Neural progenitor cell (in vitro differentiated cells): ENCODE data around the gene EZH2.

Experiments
- CTCF ChIP-seq: fragments of 200-600 bp; sonication (generic); IDR thresholded peaks from 2 replicates; pipeline ENCODE4 v1.5.1; 2017; ENCODE audit warnings: antibody characterized with exemption, mild to moderate bottlenecking
- EZH2phosphoT487 ChIP-seq: fragments of 200-600 bp; sonication (generic); IDR thresholded peaks from 2 replicates; pipeline ENCODE4 v1.6.1; 2017; ENCODE audit warnings: antibody characterized with exemption

DNA sequence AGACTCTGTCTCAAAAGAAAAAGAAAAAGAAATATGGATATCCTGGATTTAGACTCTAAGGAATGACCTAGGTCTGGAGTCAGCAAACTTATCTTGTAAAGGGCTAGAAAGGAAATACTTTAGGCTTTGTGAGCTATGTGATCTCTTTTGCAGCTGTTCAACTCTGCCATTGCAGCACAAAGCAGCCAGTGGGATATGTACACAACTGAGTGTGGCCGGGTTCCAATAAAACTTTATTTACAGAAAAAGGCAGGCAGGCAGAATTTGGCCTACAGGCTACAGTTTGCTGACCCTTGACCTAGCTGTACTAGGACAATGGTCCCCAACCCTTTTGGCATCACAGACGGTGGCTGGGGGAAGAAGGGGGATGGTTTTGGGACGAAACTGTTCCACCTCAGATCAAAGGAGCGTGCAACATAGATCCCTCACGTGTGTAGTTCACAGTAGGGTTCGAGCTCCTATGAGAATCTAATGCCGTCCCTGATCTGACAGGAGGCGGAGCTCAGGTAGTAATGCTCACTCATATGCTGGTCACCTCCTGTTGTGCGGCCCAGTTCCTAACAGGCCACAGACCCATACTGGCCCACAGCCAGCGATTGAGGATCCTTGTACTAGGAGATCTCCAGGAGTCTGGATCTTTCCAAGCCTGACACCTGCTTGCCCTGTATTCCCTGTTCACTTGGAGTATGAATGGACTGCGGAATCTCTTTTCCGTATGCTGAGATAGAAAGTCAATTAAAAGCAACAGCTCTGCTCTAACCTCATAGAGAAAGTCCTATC, 122.4 kb downstream of the EZH2 start:
- no peak for TF ChIP-seq CTCF
- no peak for TF ChIP-seq EZH2phosphoT487
